SK-N-SH treated with all-trans-retinoic acid at 6 μM for 48 hours (cell line): ENCODE measurements around the gene SKP1.

Experiments used
- ATAC-seq: fragments of 200-7000 bp; cut with Tn5 transposase; 3 replicates; pipeline ENCODE4 v1.9.1; 2020; ENCODE audit warnings: mild to moderate bottlenecking, moderate library complexity
- ARNTL ChIP-seq: fragments of 450-650 bp; formaldehyde crosslinking; IDR thresholded peaks from 2 replicates; pipeline ENCODE4 v1.5.0; 2020; ENCODE audit warnings: low read depth, mild to moderate bottlenecking, moderate library complexity, borderline replicate concordance
- BACH2 ChIP-seq: fragments of 250-450 bp; sonication (Bioruptor Pico); IDR thresholded peaks from 2 replicates; pipeline ENCODE4 v1.9.0; 2021; ENCODE audit warnings: mild to moderate bottlenecking, borderline replicate concordance
- CSDC2 ChIP-seq: fragments of 250-450 bp; sonication (Bioruptor Pico); IDR thresholded peaks from 2 replicates; pipeline ENCODE4 v1.5.0; 2020; ENCODE audit warnings: mild to moderate bottlenecking, moderate library complexity
- ESRRG ChIP-seq: fragments of 250-450 bp; sonication (Bioruptor Pico); IDR thresholded peaks from 2 replicates; pipeline ENCODE4 v1.6.1; 2021; ENCODE audit warnings: mild to moderate bottlenecking
- GLIS3 ChIP-seq: fragments of 250-450 bp; sonication (Bioruptor Pico); IDR thresholded peaks from 2 replicates; pipeline ENCODE4 v1.5.0; 2020; ENCODE audit warnings: mild to moderate bottlenecking, moderate library complexity
- POU6F1 ChIP-seq: fragments of 250-450 bp; sonication (Bioruptor Pico); IDR thresholded peaks from 2 replicates; pipeline ENCODE4 v1.8.0; 2021; ENCODE audit warnings: low read depth, mild to moderate bottlenecking, moderate library complexity, borderline replicate concordance
- PPARA ChIP-seq: fragments of 250-450 bp; sonication (Bioruptor Pico); IDR thresholded peaks from 2 replicates; pipeline ENCODE4 v1.5.0; 2020; ENCODE audit warnings: mild to moderate bottlenecking, borderline replicate concordance
- TCF4 ChIP-seq: fragments of 250-450 bp; sonication (Bioruptor Pico); IDR thresholded peaks from 2 replicates; pipeline ENCODE4 v1.8.0; 2021; ENCODE audit warnings: mild to moderate bottlenecking, moderate library complexity, borderline replicate concordance
- TOX ChIP-seq: fragments of 250-450 bp; sonication (Bioruptor Pico); IDR thresholded peaks from 2 replicates; pipeline ENCODE4 v1.8.0; 2021; ENCODE audit warnings: mild to moderate bottlenecking, moderate library complexity, borderline replicate concordance
- ZC3H10 ChIP-seq: fragments of 250-450 bp; sonication (Bioruptor Pico); IDR thresholded peaks from 2 replicates; pipeline ENCODE4 v1.5.1; 2021; ENCODE audit warnings: mild to moderate bottlenecking, moderate library complexity
- ZFP3 ChIP-seq: fragments of 250-450 bp; sonication (Bioruptor Pico); IDR thresholded peaks from 2 replicates; pipeline ENCODE4 v1.5.0; 2020; ENCODE audit warnings: mild to moderate bottlenecking, moderate library complexity
- ZFP30 ChIP-seq: fragments of 450-650 bp; formaldehyde crosslinking; IDR thresholded peaks from 2 replicates; pipeline ENCODE4 v1.5.0; 2022; ENCODE audit warnings: mild to moderate bottlenecking, moderate library complexity
- ZNF565 ChIP-seq: fragments of 450-650 bp; formaldehyde crosslinking; conservative IDR thresholded peaks from 2 replicates; pipeline ENCODE4 v1.5.0; 2020; ENCODE audit warnings: low read depth, mild to moderate bottlenecking, moderate library complexity
- ZNF70 ChIP-seq: fragments of 450-650 bp; formaldehyde crosslinking; IDR thresholded peaks from 2 replicates; pipeline ENCODE4 v1.5.0; 2020; ENCODE audit warnings: mild to moderate bottlenecking, moderate library complexity
- ZNF8 ChIP-seq: fragments of 450-650 bp; formaldehyde crosslinking; IDR thresholded peaks from 2 replicates; pipeline ENCODE4 v1.5.0; 2020; ENCODE audit warnings: mild to moderate bottlenecking, moderate library complexity
- TF ChIP-seq, protein P1 (sequence below): fragments of 250-450 bp; sonication (Bioruptor Pico); IDR thresholded peaks from 2 replicates; pipeline ENCODE4 v1.8.0; 2020; ENCODE audit warnings: mild to moderate bottlenecking, moderate library complexity, borderline replicate concordance
- TF ChIP-seq, protein P2 (sequence below): fragments of 250-450 bp; sonication (Bioruptor Pico); IDR thresholded peaks from 2 replicates; pipeline ENCODE4 v1.5.1; 2020; ENCODE audit warnings: low read depth, mild to moderate bottlenecking, moderate library complexity
- TF ChIP-seq, protein P3 (sequence below): fragments of 250-450 bp; sonication (Bioruptor Pico); IDR thresholded peaks from 2 replicates; pipeline ENCODE4 v1.5.1; 2021; ENCODE audit warnings: mild to moderate bottlenecking, moderate library complexity

SKP1 gene

GRCh38 chr5:134127988-134128647 lies 48.6 kb downstream of the SKP1 start (continued):
- TF ChIP-seq ZFP30 (CRISPR knock-in tag), result no peak
- TF ChIP-seq GLIS3 (CRISPR knock-in tag), result no peak
- no peak for TF ChIP-seq ZC3H10 (CRISPR knock-in tag)
- TF ChIP-seq ZNF565, result no peak
- TF ChIP-seq BACH2 (CRISPR knock-in tag), result no peak
- no peak for TF ChIP-seq ZNF8 (CRISPR knock-in tag)
- TF ChIP-seq ESRRG (CRISPR knock-in tag), result no peak
- TF ChIP-seq CSDC2, result no peak

- TF ChIP-seq POU6F1 (CRISPR knock-in tag) (no peak), ZFP3 (CRISPR knock-in tag) (no peak), GLIS3 (CRISPR knock-in tag) (no peak), TOX (CRISPR knock-in tag) (no peak), ESRRG (CRISPR knock-in tag) (no peak), ZC3H10 (CRISPR knock-in tag) (no peak), ARNTL (CRISPR knock-in tag) (no peak)
- TF ChIP-seq, protein P1, sequence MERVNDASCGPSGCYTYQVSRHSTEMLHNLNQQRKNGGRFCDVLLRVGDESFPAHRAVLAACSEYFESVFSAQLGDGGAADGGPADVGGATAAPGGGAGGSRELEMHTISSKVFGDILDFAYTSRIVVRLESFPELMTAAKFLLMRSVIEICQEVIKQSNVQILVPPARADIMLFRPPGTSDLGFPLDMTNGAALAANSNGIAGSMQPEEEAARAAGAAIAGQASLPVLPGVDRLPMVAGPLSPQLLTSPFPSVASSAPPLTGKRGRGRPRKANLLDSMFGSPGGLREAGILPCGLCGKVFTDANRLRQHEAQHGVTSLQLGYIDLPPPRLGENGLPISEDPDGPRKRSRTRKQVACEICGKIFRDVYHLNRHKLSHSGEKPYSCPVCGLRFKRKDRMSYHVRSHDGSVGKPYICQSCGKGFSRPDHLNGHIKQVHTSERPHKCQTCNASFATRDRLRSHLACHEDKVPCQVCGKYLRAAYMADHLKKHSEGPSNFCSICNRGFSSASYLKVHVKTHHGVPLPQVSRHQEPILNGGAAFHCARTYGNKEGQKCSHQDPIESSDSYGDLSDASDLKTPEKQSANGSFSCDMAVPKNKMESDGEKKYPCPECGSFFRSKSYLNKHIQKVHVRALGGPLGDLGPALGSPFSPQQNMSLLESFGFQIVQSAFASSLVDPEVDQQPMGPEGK (CRISPR knock-in tag), result no peak
- TF ChIP-seq, all 23 proteins: peak for 0
- ATAC-seq, result peak; percentile 1; the same call in 1 of the 3 replicates
Observed at GRCh38 chr5:134127376-134127861, 49.3 kb downstream of the SKP1 start.

GRCh38 chr5:134125039-134126015 lies 51.4 kb downstream of the SKP1 start:
- TF ChIP-seq PPARA (CRISPR knock-in tag), result no peak
- peak; percentile 28; the same call in 1 of the 2 replicates for TF ChIP-seq TCF4 (CRISPR knock-in tag)
- TF ChIP-seq, protein P2, sequence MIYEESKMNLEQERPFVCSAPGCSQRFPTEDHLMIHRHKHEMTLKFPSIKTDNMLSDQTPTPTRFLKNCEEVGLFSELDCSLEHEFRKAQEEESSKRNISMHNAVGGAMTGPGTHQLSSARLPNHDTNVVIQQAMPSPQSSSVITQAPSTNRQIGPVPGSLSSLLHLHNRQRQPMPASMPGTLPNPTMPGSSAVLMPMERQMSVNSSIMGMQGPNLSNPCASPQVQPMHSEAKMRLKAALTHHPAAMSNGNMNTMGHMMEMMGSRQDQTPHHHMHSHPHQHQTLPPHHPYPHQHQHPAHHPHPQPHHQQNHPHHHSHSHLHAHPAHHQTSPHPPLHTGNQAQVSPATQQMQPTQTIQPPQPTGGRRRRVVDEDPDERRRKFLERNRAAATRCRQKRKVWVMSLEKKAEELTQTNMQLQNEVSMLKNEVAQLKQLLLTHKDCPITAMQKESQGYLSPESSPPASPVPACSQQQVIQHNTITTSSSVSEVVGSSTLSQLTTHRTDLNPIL, result peak; percentile 26; the same call in 1 of the 2 replicates
- no peak for TF ChIP-seq ESRRG (CRISPR knock-in tag)
- TF ChIP-seq, protein P3, sequence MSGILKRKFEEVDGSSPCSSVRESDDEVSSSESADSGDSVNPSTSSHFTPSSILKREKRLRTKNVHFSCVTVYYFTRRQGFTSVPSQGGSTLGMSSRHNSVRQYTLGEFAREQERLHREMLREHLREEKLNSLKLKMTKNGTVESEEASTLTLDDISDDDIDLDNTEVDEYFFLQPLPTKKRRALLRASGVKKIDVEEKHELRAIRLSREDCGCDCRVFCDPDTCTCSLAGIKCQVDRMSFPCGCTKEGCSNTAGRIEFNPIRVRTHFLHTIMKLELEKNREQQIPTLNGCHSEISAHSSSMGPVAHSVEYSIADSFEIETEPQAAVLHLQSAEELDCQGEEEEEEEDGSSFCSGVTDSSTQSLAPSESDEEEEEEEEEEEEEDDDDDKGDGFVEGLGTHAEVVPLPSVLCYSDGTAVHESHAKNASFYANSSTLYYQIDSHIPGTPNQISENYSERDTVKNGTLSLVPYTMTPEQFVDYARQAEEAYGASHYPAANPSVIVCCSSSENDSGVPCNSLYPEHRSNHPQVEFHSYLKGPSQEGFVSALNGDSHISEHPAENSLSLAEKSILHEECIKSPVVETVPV (CRISPR knock-in tag), result no peak
- TF ChIP-seq ZFP3 (CRISPR knock-in tag), result 0 out of 2 replicates have a peak, but pooled peaks have one; percentile 17
- ATAC-seq, result peak; percentile 85

DNA sequence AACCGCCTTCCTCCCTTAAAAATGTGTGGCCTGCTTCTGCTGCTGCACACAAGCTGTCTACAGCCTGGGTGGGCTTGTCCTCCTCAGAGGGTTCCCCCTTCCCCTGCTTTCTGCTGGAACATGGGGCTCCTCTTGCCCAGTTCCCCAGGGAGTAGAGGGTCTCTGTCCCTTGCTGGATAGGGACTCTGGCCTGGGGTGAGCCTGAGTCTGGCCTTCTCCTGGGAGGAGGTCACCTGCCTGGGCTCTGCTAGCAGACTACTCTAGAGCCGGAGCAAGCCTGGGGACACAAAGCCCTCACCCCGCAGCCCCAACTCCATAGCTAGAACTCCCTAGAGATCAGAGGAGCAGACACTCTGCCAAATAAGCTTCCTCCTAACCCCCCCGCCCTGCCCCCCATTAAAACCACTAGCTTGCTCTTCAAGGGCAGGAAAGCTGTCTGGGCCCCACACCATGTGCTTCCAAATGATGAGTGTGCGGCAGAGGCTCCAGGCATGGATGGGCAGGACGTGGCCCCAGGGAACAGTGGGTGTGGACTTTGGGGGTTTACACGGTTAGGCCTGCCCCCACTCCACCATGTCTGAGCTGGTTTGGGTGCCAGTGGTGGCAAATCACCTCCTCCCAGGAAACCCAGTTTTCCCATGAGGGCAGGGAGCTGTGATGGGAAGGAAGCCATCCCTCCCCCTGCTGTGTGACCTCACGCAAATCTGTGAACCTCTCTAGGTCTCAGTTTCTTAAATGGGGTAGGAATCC lies 52.3 kb downstream of the SKP1 start:
- peak; percentile 22 for ATAC-seq
- TF ChIP-seq CSDC2 (no peak), ZNF565 (no peak), ZNF70 (CRISPR knock-in tag) (no peak), TOX (CRISPR knock-in tag) (no peak), ESRRG (CRISPR knock-in tag) (no peak), PPARA (CRISPR knock-in tag) (no peak), BACH2 (CRISPR knock-in tag) (no peak), GLIS3 (CRISPR knock-in tag) (no peak), POU6F1 (CRISPR knock-in tag) (no peak), ZNF8 (CRISPR knock-in tag) (no peak), ARNTL (CRISPR knock-in tag) (no peak)
- TF ChIP-seq, protein P3 (CRISPR knock-in tag), result no peak
- TF ChIP-seq, protein P1 (CRISPR knock-in tag), result no peak
